Left kidney (tissue), 8 donors: ENCODE measurements around the gene DCK. TPM values are rescaled to one million over a fixed set of nuclear protein-coding genes. Genes with fewer than 3 reads are reported as not detected.

Experiments
- DNase-seq: peaks from one replicate; pipeline ENCODE4 v3.0.0-alpha.2; 2013
- long read RNA-seq, 8 donors: transcript quantifications; one replicate each; lab custom pipeline, GENCODE V29; 2026
- polyA plus RNA-seq: library from polyadenylated mRNA; unstranded; fragments of 120-200 nt; gene quantifications from one replicate; pipeline ENCODE4 v1.2.1, GENCODE V29; 2013; ENCODE audit not compliant: insufficient read length

The DCK gene
- 34.6 TPM for polyA plus RNA-seq
- long read RNA-seq, donor 1, transcript DCK-201 (7 exons, 2,716 nt): major isoform, 19 of 19 reads
- long read RNA-seq, donor 1, partial matches to known transcripts: 0 of 19 reads
- long read RNA-seq, donor 1, other reads (novel, unspliced or antisense): 0 of 19 reads
- long read RNA-seq, donor 2, transcript DCK-201 (7 exons, 2,716 nt): major isoform, 9 of 10 reads
- long read RNA-seq, donor 2, partial matches to known transcripts: 0 of 10 reads
- long read RNA-seq, donor 2, other reads (novel, unspliced or antisense): 0 of 10 reads
- long read RNA-seq, donor 3, transcript DCK-201 (7 exons, 2,716 nt): major isoform, 9 of 9 reads
- long read RNA-seq, donor 3, partial matches to known transcripts: 0 of 9 reads
- long read RNA-seq, donor 3, other reads (novel, unspliced or antisense): 0 of 9 reads
- long read RNA-seq, donor 4: 0 reads
- long read RNA-seq, donor 5, transcript DCK-202 (7 exons, 2,683 nt): minor isoform, 5 of 20 reads
- long read RNA-seq, donor 5, transcript DCK-201 (7 exons, 2,716 nt): major isoform, 15 of 20 reads
- long read RNA-seq, donor 5, partial matches to known transcripts: 0 of 20 reads
- long read RNA-seq, donor 5, other reads (novel, unspliced or antisense): 0 of 20 reads
- long read RNA-seq, donor 6, transcript DCK-201 (7 exons, 2,716 nt): major isoform, 21 of 23 reads
- long read RNA-seq, donor 6, partial matches to known transcripts: 0 of 23 reads
- long read RNA-seq, donor 6, other reads (novel, unspliced or antisense): 0 of 23 reads
- long read RNA-seq, donor 7, transcript DCK-201 (7 exons, 2,716 nt): major isoform, 24 of 24 reads
- long read RNA-seq, donor 7, partial matches to known transcripts: 0 of 24 reads
- long read RNA-seq, donor 7, other reads (novel, unspliced or antisense): 0 of 24 reads
- long read RNA-seq, donor 8, transcript DCK-201 (7 exons, 2,716 nt): major isoform, 7 of 7 reads
- long read RNA-seq, donor 8, partial matches to known transcripts: 0 of 7 reads
- long read RNA-seq, donor 8, other reads (novel, unspliced or antisense): 0 of 7 reads

GRCh38 chr4:70993181-70994068 lies at the start of gene DCK:
Gene DCK (plus strand): TSS chr4:70993649. CDS start chr4:70993836, 187 bp downstream.
- DNase-seq: peak; percentile 90

GRCh38 chr4:70945046-70945445 lies 48.4 kb upstream of the DCK start:
- no peak for DNase-seq

- no peak for DNase-seq
Observed at GRCh38 chr4:70945452-70946055, 47.9 kb upstream of the DCK start.

DNA sequence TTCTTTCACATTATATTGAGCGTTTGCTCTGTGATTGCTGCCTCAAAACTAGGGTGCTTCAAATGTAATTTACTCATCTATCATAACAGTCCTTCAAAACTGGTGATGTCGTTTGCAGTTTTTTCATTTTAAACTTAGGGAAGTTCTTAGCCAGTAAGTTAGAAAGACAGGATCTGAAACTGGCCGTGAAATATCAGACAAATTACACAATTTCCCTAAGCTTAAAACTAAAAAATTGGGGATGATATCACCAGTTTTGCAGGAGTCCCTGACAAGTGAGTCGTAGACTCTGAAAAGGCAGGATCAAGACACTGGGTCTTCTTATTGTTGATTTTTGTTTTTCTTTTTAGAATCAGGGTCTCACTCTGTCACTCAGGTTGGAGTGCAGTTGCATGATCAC lies 46.5 kb upstream of the DCK start:
- DNase-seq: no peak

DNA sequence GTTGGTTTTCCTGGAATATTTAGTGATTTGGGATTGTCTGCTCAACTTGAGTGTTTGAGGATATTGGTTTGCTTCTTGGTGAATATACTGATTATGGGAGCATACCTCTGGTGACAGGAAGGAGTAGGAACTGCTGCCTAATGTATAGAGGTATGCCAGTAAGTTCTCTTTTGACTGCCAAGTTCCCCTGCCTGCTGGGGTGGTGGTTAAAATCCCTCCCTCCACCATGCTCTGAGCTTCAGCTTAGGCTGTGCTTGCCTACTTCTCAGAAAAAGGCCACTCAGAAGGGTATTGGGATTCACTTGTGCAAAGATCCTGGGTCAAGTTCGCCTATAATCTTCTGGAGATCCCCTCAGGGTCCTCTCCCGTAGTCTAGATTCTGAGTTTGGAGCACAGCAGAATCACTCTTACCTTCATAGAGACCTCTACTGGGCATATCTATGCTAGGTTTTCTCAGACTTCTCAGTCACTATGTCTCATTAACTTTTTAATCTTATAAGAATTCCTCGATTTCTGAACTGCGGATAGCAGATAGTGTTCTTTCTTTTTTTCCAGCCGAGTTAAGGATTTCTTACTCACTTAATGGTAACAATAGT lies 44.7 kb upstream of the DCK start:
- no peak for DNase-seq

DNA sequence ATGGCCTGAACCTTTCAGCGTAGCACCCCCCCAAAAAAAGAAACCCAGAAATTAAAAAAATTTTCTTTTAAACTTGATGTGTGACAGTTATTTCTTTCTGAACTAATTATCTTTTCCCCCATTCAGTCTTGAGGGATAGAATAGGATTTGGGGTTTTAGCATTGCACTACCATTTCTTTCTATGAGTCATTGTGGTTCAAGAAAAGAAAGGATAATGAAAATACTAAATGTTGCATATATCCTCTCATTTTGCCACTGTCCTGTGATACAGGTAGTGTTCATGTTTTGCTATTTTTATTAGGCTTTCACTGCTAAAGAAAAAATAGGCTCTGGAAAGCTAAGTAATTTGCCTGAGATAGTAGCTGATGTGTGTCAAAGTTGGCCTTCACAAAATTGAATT lies 39.4 kb upstream of the DCK start:
- DNase-seq: no peak

- no peak for DNase-seq
Observed at GRCh38 chr4:70956549-70957210, 36.8 kb upstream of the DCK start.

- no peak for DNase-seq
Observed at GRCh38 chr4:70958681-70959080, 34.8 kb upstream of the DCK start.

GRCh38 chr4:70969076-70969475 lies 24.4 kb upstream of the DCK start:
- no peak for DNase-seq

DNA sequence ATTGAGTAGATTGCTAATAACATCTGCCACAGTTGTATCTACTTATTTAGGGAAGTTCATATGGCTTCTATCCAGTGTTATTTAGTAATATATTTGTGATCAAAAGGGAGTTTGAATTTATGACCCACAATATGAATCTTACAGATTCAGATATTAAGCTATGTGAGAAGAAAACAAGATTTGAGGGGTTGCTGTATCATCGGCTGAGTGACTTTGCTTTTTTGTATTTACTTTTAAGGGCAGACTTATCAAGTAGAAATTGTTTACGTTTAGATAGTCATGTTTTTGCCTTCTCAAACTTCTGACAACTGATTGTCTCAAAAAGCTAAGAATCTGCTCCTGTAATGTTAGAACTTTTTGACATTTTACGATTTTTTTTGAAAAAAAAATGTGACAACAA lies 17.2 kb upstream of the DCK start:
- DNase-seq: no peak

GRCh38 chr4:70979445-70980008 lies 13.9 kb upstream of the DCK start:
- DNase-seq: no peak

GRCh38 chr4:70980196-70980595 lies 13.3 kb upstream of the DCK start:
- no peak for DNase-seq

GRCh38 chr4:70984106-70984505 lies 9.3 kb upstream of the DCK start:
- no peak for DNase-seq

GRCh38 chr4:70984589-70984988 lies 8.9 kb upstream of the DCK start:
- no peak for DNase-seq

DNA sequence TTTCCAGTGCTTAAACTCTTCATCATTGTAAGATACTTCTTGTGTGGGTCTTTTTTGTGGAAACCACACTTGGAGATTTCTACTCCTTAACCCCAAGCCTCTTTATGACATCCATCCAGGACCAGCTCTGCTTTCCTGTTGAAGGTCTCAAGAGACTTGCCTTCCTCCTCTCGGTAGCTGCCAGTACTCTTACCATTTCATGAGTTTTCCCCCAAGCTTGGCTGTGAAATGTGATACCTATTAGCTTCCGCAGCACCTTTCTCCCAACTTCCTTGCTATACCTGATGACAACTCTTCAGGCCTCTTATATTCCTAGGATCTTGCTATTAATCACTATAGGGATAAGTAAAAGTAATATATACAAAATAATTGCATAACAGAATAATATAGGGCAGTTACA lies 1.9 kb upstream of the DCK start:
- DNase-seq: no peak

- no peak for DNase-seq
Observed at GRCh38 chr4:70992391-70992881, 1.0 kb upstream of the DCK start.

DNA sequence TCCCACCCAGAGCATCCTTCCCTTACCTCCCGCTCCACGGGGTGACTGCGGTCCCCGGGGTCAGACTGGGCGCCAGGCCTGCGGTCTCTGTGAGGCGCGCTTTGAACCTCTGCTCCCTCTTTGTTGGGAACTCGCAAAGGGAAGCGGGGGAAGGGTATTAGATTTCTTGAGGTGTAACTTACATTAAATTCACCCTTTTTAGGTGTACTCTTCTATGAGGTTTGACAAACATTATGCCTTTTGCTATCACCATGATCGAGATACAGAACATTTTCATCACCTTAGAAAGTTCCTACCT lies 569 bp downstream of the DCK start:
- DNase-seq: no peak

- DNase-seq: no peak
Observed at GRCh38 chr4:70994387-70995099, 1.1 kb downstream of the DCK start.

GRCh38 chr4:70996018-70996360 lies 2.5 kb downstream of the DCK start:
- DNase-seq: no peak

DNA sequence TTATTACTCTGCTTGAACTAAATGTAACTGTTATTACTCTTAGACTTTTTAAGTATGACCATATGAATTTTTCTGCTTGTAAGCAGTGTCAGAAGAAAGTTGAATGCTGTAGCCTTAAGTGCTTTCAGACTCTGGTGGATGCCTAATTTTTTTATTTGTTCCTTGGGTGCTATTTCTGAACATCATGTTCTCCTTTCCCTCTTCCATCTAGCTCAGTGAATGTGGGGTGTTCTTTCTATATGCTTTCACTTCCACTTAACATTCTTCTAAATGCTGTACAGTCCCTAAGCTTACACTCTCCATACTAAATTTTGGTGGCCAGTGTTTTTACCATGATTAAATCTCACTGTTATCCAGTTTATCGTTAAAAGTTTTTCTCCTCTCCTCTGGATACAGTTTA lies 3.6 kb downstream of the DCK start:
- DNase-seq: no peak
